GM23248 (cell line): ENCODE measurements around the gene NPY1R.

ENCODE experiments used
- EZH2 ChIP-seq: fragments of 200-600 bp; sonication (generic); IDR thresholded peaks from 2 replicates; pipeline ENCODE4 v1.6.1; 2018; ENCODE audit warnings: antibody characterized with exemption, mild to moderate bottlenecking; ENCODE audit not compliant: insufficient read depth, poor library complexity, severe bottlenecking
- EZH2phosphoT487 ChIP-seq: fragments of 200-600 bp; sonication (generic); IDR thresholded peaks from 2 replicates; pipeline ENCODE4 v1.6.1; 2018; ENCODE audit warnings: antibody characterized with exemption, moderate library complexity, mild to moderate bottlenecking, low read depth; ENCODE audit not compliant: insufficient read depth

DNA sequence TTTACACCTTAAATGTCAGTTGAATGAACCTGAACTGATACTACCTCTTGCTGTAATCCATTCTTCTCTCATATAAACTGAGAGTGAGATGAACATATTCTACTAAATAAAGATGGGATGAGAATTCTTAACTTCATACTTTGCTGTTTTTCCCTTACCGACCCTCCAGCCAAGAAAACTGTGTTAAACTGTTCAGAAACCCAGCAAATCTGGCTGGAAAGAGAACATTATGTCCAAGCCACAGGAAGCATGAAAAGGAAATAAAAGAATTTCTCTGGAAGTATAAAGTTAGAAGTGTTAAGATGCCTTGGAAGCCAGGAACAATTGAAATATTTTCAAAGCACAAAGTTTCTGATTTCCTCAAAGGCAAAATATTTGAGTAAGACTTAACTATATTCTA, 22.9 kb downstream of the NPY1R start:
- TF ChIP-seq EZH2 (no peak), EZH2phosphoT487 (no peak)
